Stimulated activated CD4-positive, alpha-beta T cell treated with anti-CD3 and anti-CD28 coated beads, Interleukin-4, amount 100 ng/mL, for 24 hours (primary cell): ENCODE data around the gene KRTAP13-3.

Experiments
- DNase-seq: peaks from one replicate; pipeline ENCODE4 v3.0.0-alpha.2; 2020

KRTAP13-3 gene

DNA sequence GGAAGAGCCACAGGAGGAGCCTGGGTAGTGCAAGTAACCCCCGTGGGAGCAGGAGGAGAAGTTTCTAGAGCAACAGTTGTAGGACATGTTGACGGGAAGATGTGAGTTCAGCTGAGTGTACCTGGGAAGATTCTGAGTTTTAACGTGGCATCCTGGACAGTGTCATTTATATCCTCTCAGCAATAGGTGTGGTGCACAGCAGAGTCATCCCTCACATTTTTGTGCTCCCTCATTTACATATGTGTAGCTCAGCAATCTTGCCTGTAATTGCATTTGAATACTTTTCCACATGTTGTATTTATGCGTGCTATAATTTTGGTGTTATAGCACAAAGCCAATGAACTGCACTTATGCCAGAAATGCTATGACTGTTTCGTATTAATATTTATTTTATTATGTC lies at the start of gene KRTAP13-3:
Gene KRTAP13-3 (minus strand): TSS at position 101 of the 400 bp plus-strand sequence. CDS start 14 bp downstream, at position 87.
- DNase-seq: no peak

- DNase-seq: no peak
Observed at GRCh38 chr21:30468900-30469714, 43.4 kb upstream of the KRTAP13-3 start.

DNA sequence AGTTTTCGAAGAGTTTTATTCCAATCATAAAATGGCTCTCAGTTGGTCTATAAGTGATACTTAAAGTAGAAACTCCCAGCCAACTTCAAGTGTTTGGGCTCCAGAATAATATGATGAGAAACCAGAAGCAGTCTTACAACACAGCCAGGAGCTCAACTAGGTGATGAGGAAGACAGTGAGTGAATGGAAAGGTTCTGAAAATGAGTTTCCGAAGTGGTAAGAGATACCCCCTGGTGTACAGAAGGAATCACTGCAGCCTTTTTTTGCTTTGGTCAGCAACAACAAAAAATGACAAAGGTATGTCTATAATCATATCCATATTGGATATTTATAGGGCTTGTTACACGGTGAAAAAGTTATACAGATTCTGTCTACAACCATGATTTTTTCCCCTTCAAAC lies 38.0 kb upstream of the KRTAP13-3 start:
- no peak for DNase-seq

DNA sequence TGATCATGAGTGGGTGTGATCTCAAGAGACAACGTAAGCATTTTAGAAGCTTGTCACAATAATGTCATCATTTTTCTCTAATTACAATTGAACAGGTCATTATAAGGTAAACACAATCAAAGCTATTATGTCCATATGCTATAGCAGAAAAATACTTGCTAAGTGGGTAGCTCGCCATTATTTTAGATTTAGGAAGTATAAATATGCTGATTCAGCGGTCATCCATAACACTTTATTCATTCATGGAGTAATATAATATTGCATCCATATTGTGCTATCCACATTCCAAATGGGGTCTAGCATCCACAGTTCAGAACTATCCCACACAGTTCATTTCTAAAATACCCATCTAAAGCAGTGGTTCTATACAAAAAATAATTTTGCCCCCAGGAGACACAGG lies 22.8 kb upstream of the KRTAP13-3 start:
- DNase-seq: no peak

DNA sequence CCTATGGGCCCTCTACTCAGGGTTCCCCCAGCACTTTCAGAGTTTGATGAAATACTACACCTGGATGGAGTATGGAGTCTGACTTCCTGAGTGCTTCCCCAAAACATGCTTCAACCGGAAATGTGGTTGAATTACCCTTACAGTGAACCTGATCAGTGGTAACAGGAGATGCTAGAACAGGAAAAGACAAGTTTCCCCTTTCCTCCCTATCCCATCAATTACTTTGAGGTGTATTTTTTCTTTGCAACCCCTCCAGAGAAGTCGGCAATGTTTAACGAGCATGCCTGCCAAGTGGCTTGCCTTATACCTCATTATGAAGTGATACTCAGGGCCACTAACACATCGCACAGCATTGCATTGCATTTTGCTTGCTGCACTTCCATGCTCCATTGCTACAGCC lies 21.3 kb upstream of the KRTAP13-3 start:
- DNase-seq: no peak

- DNase-seq: no peak
Observed at GRCh38 chr21:30444204-30444603, 18.5 kb upstream of the KRTAP13-3 start.

DNA sequence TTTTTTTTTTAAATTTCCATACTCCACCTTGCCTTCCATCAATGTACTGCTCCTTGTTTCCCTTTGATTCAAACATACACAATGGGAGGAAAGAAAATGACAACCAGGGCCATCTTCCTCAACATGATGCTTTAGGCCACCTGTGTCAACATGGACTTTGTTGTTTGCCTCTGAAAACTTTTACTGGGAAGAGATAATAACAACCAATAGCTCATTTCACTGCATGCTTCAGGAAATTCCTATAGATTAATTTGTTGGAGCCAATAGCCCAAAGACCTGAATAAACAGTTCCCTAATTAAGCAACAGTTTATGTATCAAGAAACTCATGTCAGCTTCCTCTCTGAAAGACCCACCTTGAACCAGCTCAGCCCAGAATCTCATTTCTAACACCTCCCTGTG lies 17.5 kb upstream of the KRTAP13-3 start:
- no peak for DNase-seq

GRCh38 chr21:30439975-30440374 lies 14.2 kb upstream of the KRTAP13-3 start, which contains the start of gene KRTAP15-1:
KRTAP15-1 (plus strand) TSS chr21:30440275; CDS start chr21:30440328, 53 bp downstream.
- no peak for DNase-seq

DNA sequence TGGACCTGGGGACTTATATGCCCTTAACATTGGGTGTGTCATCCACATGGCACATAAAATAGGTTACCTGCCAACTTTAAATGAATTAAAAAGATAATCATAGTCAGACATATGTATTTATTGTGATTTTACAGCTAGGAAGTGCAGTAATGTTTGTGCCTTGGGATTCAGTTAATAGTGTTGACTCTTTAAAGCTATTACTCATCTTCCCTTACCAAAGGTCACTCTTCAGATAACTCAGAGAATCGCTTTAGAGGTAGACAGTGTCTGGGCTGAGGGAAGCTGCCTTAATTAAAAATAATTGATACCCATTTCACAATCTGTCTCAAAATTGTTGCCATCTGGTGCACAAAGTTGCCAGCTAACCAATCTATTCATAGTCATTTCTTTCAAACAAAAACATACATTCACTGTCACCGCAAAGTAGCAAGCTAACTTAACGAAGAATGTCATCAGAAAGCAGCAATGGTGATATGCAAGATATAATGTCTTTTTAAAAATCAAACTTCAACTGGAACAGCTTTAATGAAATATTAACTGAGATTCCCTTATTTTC lies 11.4 kb upstream of the KRTAP13-3 start:
- no peak for DNase-seq

GRCh38 chr21:30434033-30434631 lies 8.4 kb upstream of the KRTAP13-3 start:
- peak; percentile 7 for DNase-seq

DNA sequence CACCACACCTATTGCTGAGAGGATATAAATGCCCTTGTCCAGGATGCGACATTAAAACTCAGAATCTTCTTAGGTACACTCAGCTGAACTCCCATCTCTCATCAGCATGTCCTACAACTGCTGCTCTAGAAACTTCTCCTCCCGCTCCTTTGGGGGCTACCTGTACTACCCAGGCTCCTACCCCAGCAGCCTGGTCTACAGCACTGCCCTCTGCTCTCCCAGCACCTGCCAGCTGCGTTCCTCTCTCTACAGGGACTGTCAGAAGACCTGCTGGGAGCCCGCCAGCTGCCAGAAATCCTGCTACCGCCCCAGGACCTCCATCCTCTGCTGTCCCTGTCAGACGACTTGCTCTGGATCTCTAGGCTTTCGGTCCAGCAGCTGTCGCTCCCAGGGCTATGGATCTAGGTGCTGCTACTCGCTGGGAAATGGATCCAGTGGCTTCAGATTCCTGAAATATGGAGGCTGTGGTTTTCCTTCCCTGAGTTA lies 4.5 kb upstream of the KRTAP13-3 start, which contains the start of gene KRTAP13-4:
Gene KRTAP13-4 (plus strand): TSS at position 51 of the 486 bp plus-strand sequence. CDS start 56 bp downstream, at position 107.
- no peak for DNase-seq

GRCh38 chr21:30426731-30427130 lies 1.0 kb upstream of the KRTAP13-3 start:
- DNase-seq: no peak

- no peak for DNase-seq
Observed at GRCh38 chr21:30415993-30416392, 9.7 kb downstream of the KRTAP13-3 start.

GRCh38 chr21:30408782-30409494 lies 16.8 kb downstream of the KRTAP13-3 start:
- no peak for DNase-seq

DNA sequence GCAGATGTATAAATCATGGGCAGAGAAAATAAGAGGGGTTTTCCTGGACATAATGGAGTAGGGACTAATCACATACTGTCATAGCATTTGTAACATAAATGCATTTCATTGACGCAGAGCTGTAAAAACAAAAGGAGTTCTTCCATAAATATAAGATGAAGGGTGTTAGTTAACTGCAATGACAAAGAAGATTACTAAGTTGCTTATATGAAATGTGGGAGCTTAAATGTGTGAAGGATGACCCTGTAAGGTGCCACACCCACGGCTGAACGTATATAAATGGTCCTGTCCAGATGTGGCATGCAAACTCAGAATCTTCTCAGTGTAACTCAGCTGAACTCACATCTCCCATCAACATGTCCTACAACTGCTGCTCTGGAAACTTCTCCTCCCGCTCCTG lies 30.0 kb downstream of the KRTAP13-3 start, which contains the start of gene KRTAP13-1:
Gene KRTAP13-1 (plus strand): TSS at position 301 of the 400 bp plus-strand sequence. CDS start 56 bp downstream, at position 357.
- no peak for DNase-seq

DNA sequence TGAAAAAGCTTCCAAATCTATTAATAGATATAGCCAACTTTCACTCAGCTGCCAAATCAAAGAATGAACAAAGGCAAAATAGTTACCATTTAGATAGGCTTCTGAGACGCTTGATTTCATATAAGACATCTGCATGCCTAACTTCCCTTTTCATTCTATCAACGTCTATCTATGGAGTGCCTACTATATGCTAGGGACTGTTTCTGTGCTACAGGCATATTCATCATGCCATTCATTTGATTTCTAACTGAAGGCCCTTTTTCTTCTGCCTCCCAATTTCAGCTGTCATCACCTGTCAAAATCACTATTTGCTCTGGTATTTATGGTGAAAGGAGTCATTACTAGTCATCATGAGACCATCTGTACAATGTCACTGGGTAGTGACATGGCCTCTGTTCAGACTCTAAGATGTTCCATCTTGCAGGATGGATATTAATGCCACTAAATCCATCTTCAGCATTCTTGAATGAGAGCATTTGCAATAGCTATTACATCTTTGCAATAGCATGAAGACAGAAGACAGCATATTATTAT lies 34.2 kb downstream of the KRTAP13-3 start:
- DNase-seq: no peak

DNA sequence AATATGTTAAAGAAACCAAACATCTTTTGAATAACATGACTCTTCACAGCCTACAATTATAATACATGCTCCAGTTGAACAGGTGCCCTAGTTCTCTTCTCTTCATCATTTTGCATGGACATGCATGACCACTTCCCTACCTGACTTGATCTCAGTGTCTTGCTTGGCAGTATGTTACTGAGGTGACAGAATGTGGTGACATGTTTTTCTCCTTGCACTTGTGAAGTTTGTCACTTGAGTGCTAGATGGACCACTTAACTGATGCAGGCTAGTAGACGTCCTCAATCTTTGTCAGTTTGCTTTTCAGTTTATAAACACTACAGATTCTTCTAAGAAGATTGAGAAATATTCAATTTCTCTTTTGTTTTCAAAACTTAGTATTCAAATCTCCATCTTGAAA lies 43.5 kb downstream of the KRTAP13-3 start:
- no peak for DNase-seq
